HepG2 (cell line): ENCODE data around the gene DEPDC1B. TPM values are rescaled to one million over a fixed set of nuclear protein-coding genes. Genes with fewer than 3 reads are reported as not detected.

Experiments used
- CEBPB ChIP-seq: IDR thresholded peaks from 2 replicates; pipeline ENCODE4 v1.6.1; 2011; ENCODE audit warnings: low read depth, low read length, improper control_type of control experiment, borderline replicate concordance
- ETV5 ChIP-seq: IDR thresholded peaks from 2 replicates; pipeline ENCODE4 v1.6.1; 2018; ENCODE audit warnings: missing biosample characterization, missing genetic modification reagents, inconsistent platforms, borderline replicate concordance
- GABPB1 ChIP-seq: IDR thresholded peaks from 2 replicates; pipeline ENCODE4 v1.6.1; 2016; ENCODE audit warnings: mild to moderate bottlenecking, missing genetic modification reagents, moderate library complexity, missing compliant biosample characterization
- GZF1 ChIP-seq: sonication (generic); formaldehyde crosslinking; IDR thresholded peaks from 2 replicates; pipeline ENCODE4 v1.5.1; 2020; ENCODE audit warnings: mild to moderate bottlenecking, missing genetic modification reagents
- MZF1 ChIP-seq: sonication (generic); formaldehyde crosslinking; IDR thresholded peaks from 2 replicates; pipeline ENCODE4 v1.8.1; 2023; ENCODE audit warnings: mild to moderate bottlenecking, missing genetic modification reagents, borderline replicate concordance
- ONECUT2 ChIP-seq: sonication (generic); formaldehyde crosslinking; IDR thresholded peaks from 2 replicates; pipeline ENCODE4 v1.4.0; 2020; ENCODE audit warnings: missing genetic modification reagents
- RFX1 ChIP-seq: fragments of 450-650 bp; IDR thresholded peaks from 2 replicates; pipeline ENCODE4 v1.6.1; 2017
- SMAD9 ChIP-seq: sonication (generic); formaldehyde crosslinking; IDR thresholded peaks from 2 replicates; pipeline ENCODE4 v1.5.1; 2020; ENCODE audit warnings: mild to moderate bottlenecking, missing genetic modification reagents
- STAT5B ChIP-seq: sonication (generic); formaldehyde crosslinking; IDR thresholded peaks from 2 replicates; pipeline ENCODE4 v1.4.0; 2020; ENCODE audit warnings: missing genetic modification reagents
- TIGD3 ChIP-seq: sonication (generic); formaldehyde crosslinking; IDR thresholded peaks from 2 replicates; pipeline ENCODE4 v1.5.1; 2020; ENCODE audit warnings: mild to moderate bottlenecking, missing genetic modification reagents, borderline replicate concordance
- U2AF1 ChIP-seq: fragments of 200-400 bp; formaldehyde crosslinking; optimal IDR thresholded peaks from 2 replicates; pipeline ENCODE3; 2017; ENCODE audit warnings: mild to moderate bottlenecking, low read depth, low read length
- ZFP1 ChIP-seq: IDR thresholded peaks from 2 replicates; pipeline ENCODE4 v1.6.1; 2016
- ZFP36 ChIP-seq: fragments of 150-350 bp; IDR thresholded peaks from 2 replicates; pipeline ENCODE4 v1.6.1; 2018; ENCODE audit warnings: borderline replicate concordance, low read length, low read depth; ENCODE audit not compliant: partially characterized antibody
- ZNF10 ChIP-seq: sonication (generic); formaldehyde crosslinking; IDR thresholded peaks from 2 replicates; pipeline ENCODE4 v1.4.0; 2020; ENCODE audit warnings: mild to moderate bottlenecking, low read depth, missing genetic modification reagents, borderline replicate concordance
- ZNF296 ChIP-seq: sonication (generic); formaldehyde crosslinking; conservative IDR thresholded peaks from 2 replicates; pipeline ENCODE4 v1.5.0; 2020; ENCODE audit warnings: mild to moderate bottlenecking, missing genetic modification reagents
- ZNF780A ChIP-seq: sonication (generic); formaldehyde crosslinking; IDR thresholded peaks from 2 replicates; pipeline ENCODE4 v1.8.0; 2022; ENCODE audit warnings: mild to moderate bottlenecking, missing genetic modification reagents, moderate library complexity
- polyA plus RNA-seq, 8 experiments: library from polyadenylated mRNA; depleted of rRNA in 3 of 8; stranded (reverse) in 7 of 8; unstranded in 1 of 8; fragments of >200 nt; fragmentation: Illumina TruSeq in 4 of 8; extraction: Trizol in 4 of 8; gene quantifications; 2 replicates each; pipeline versions ENCODE4 v1.2.1 to v1.2.3, GENCODE V29; 2011 to 2016; ENCODE audit warnings: low read depth in 4 of 8, missing spikeins in 1 of 8, mixed read lengths in 1 of 8; ENCODE audit not compliant: insufficient read depth in 1 of 8
- total RNA-seq, 5 experiments: library from RNA; depleted of rRNA; stranded (reverse); fragments of >200 nt; fragmentation: Illumina TruSeq; extraction: Trizol; gene quantifications; 2 replicates each; pipeline ENCODE4 v1.2.3, GENCODE V29; 2016; ENCODE audit warnings: low read depth in 1 of 5
- TF ChIP-seq, protein P1 (sequence below): sonication (generic); formaldehyde crosslinking; IDR thresholded peaks from 2 replicates; pipeline ENCODE4 v1.4.0; 2020; ENCODE audit warnings: missing genetic modification reagents
- TF ChIP-seq, protein P2 (sequence below): IDR thresholded peaks from 2 replicates; pipeline ENCODE4 v1.6.1; 2012; ENCODE audit warnings: low read depth, low read length, improper control_type of control experiment
- TF ChIP-seq, protein P3 (sequence below): sonication (generic); formaldehyde crosslinking; IDR thresholded peaks from 2 replicates; pipeline ENCODE4 v1.4.0; 2020; ENCODE audit warnings: missing genetic modification reagents, borderline replicate concordance

The DEPDC1B gene
- total and polyA plus RNA-seq, 2 of the 13 experiments (the other 11 are each of a cell fraction or from before 2014, with no cell fraction given) = 29.5 to 51.3 TPM

DNA sequence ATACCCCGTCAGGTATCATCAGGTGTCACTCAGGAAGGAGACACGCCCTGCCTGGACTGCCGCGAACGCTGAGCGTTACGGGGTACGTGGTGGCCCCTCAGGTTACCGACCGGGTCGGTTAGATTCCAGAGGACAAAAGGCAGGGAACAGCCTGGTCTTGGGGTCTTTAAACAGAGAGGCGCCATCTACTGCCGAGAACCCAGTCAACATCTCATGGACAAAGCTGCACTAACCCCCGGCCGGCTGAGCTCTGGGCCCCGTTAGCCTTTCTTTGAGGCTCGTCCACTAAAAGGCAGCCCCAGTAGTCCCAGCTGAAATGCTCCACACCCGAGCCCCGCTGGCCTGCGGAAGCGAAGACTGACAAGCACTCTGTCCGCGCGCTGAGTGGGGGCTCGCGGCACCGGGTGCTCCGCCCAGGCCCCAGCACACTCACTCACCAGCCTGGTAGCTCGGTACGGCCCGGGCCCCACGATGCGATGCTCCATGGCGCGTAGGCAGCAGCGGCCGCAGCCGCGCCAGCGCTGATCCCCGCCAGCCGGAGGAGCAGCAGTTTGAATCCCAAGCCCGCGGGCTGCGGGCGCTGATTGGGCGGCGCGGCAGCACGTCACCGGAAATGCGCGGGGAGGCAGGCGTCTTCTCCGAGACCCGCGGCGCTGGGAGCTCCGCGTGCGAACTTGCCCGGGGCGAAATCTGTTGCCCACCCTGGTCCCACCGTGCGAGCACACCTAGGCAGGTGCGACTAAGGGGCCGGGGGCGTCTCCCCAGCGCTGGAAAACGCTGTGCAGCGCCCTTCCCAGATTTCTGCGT lies at the start of gene DEPDC1B (continued):
- TF ChIP-seq ONECUT2 (CRISPR knock-in tag) = no peak; the same call in 1 of the 2 replicates
- peak; percentile 98; the same call in 1 of the 2 replicates for TF ChIP-seq MZF1
- peak; percentile 90 for TF ChIP-seq GZF1 (CRISPR knock-in tag)
- no peak for TF ChIP-seq ZNF296 (CRISPR knock-in tag)
- TF ChIP-seq ZNF780A (CRISPR knock-in tag) = 0 out of 2 replicates have a peak, but pooled peaks have one; percentile 55
- TF ChIP-seq, protein P1, sequence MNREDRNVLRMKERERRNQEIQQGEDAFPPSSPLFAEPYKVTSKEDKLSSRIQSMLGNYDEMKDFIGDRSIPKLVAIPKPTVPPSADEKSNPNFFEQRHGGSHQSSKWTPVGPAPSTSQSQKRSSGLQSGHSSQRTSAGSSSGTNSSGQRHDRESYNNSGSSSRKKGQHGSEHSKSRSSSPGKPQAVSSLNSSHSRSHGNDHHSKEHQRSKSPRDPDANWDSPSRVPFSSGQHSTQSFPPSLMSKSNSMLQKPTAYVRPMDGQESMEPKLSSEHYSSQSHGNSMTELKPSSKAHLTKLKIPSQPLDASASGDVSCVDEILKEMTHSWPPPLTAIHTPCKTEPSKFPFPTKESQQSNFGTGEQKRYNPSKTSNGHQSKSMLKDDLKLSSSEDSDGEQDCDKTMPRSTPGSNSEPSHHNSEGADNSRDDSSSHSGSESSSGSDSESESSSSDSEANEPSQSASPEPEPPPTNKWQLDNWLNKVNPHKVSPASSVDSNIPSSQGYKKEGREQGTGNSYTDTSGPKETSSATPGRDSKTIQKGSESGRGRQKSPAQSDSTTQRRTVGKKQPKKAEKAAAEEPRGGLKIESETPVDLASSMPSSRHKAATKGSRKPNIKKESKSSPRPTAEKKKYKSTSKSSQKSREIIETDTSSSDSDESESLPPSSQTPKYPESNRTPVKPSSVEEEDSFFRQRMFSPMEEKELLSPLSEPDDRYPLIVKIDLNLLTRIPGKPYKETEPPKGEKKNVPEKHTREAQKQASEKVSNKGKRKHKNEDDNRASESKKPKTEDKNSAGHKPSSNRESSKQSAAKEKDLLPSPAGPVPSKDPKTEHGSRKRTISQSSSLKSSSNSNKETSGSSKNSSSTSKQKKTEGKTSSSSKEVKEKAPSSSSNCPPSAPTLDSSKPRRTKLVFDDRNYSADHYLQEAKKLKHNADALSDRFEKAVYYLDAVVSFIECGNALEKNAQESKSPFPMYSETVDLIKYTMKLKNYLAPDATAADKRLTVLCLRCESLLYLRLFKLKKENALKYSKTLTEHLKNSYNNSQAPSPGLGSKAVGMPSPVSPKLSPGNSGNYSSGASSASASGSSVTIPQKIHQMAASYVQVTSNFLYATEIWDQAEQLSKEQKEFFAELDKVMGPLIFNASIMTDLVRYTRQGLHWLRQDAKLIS (CRISPR knock-in tag) = no peak
- TF ChIP-seq TIGD3 (CRISPR knock-in tag) = peak; percentile 67; the same call in 1 of the 2 replicates
- peak; percentile 99 for TF ChIP-seq GABPB1 (CRISPR knock-in tag)
- TF ChIP-seq ETV5 (CRISPR knock-in tag) = peak; percentile 77
- no peak for TF ChIP-seq ZFP1 (CRISPR knock-in tag)
- peak; percentile 92; the same call in 1 of the 2 replicates for TF ChIP-seq SMAD9 (CRISPR knock-in tag)
- TF ChIP-seq U2AF1 = peak; percentile 4
- no peak for TF ChIP-seq CEBPB
- TF ChIP-seq, protein P2, sequence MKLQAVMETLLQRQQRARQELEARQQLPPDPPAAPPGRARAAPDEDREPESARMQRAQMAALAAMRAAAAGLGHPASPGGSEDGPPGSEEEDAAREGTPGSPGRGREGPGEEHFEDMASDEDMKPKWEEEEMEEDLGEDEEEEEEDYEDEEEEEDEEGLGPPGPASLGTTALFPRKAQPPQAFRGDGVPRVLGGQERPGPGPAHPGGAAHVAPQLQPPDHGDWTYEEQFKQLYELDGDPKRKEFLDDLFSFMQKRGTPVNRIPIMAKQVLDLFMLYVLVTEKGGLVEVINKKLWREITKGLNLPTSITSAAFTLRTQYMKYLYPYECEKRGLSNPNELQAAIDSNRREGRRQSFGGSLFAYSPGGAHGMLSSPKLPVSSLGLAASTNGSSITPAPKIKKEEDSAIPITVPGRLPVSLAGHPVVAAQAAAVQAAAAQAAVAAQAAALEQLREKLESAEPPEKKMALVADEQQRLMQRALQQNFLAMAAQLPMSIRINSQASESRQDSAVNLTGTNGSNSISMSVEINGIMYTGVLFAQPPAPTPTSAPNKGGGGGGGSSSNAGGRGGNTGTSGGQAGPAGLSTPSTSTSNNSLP = no peak
- no peak for TF ChIP-seq RFX1
- no peak for TF ChIP-seq ZNF10
- TF ChIP-seq, protein P3, sequence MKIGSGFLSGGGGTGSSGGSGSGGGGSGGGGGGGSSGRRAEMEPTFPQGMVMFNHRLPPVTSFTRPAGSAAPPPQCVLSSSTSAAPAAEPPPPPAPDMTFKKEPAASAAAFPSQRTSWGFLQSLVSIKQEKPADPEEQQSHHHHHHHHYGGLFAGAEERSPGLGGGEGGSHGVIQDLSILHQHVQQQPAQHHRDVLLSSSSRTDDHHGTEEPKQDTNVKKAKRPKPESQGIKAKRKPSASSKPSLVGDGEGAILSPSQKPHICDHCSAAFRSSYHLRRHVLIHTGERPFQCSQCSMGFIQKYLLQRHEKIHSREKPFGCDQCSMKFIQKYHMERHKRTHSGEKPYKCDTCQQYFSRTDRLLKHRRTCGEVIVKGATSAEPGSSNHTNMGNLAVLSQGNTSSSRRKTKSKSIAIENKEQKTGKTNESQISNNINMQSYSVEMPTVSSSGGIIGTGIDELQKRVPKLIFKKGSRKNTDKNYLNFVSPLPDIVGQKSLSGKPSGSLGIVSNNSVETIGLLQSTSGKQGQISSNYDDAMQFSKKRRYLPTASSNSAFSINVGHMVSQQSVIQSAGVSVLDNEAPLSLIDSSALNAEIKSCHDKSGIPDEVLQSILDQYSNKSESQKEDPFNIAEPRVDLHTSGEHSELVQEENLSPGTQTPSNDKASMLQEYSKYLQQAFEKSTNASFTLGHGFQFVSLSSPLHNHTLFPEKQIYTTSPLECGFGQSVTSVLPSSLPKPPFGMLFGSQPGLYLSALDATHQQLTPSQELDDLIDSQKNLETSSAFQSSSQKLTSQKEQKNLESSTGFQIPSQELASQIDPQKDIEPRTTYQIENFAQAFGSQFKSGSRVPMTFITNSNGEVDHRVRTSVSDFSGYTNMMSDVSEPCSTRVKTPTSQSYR = no peak
- TF ChIP-seq ZFP36 = no peak
- no peak for TF ChIP-seq STAT5B (CRISPR knock-in tag)
